ENCODE measurements around the gene NPAT.
"Not testable (repeated sequence)": the region's sequence is repeated elsewhere in the genome, so short reads cannot be mapped to it uniquely, and the experiment has no call there.

Gene NPAT

GRCh38 chr11:108148556-108148955 lies 73.9 kb downstream of the NPAT start:
- no peak for DNase-seq

- no peak for DNase-seq
Measured at GRCh38 chr11:108147150-108147549, 75.3 kb downstream of the NPAT start.

- DNase-seq = no peak
Measured at GRCh38 chr11:108144615-108145014, 77.8 kb downstream of the NPAT start.

GRCh38 chr11:108142304-108142703 lies 80.1 kb downstream of the NPAT start:
- no peak for DNase-seq

GRCh38 chr11:108137212-108137611 lies 85.2 kb downstream of the NPAT start:
- no peak for DNase-seq

GRCh38 chr11:108135845-108136544 lies 86.4 kb downstream of the NPAT start:
- DNase-seq = peak; percentile 52

- DNase-seq = not testable (repeated sequence)
Measured at GRCh38 chr11:108132993-108133538, 89.4 kb downstream of the NPAT start.

- DNase-seq = no peak
Measured at GRCh38 chr11:108131993-108132392, 90.4 kb downstream of the NPAT start.

GRCh38 chr11:108128772-108129171 lies 93.7 kb downstream of the NPAT start:
- DNase-seq = no peak

GRCh38 chr11:108125096-108125495 lies 97.3 kb downstream of the NPAT start:
- no peak for DNase-seq

GRCh38 chr11:108122166-108122628 lies 100.2 kb downstream of the NPAT start:
- DNase-seq = no peak

- peak; percentile 99 for DNase-seq
Measured at GRCh38 chr11:108121274-108122155, 100.9 kb downstream of the NPAT start, which contains the start of gene ACAT1. Gene ACAT1, plus strand, starts transcription at chr11:108121567. Its CDS starts 40 bp downstream, at chr11:108121607.

- DNase-seq = not testable (repeated sequence)
Measured at GRCh38 chr11:108120936-108121273, 101.5 kb downstream of the NPAT start.

GRCh38 chr11:108117746-108118371 lies 104.6 kb downstream of the NPAT start:
- no peak for DNase-seq

GRCh38 chr11:108115500-108116140 lies 106.8 kb downstream of the NPAT start:
- DNase-seq = no peak

GRCh38 chr11:108112057-108112456 lies 110.4 kb downstream of the NPAT start:
- no peak for DNase-seq

GRCh38 chr11:108111126-108111525 lies 111.3 kb downstream of the NPAT start:
- no peak for DNase-seq
